ENCODE results near the gene MMP28. TPM values are rescaled to one million over a fixed set of nuclear protein-coding genes. Genes with fewer than 3 reads are reported as not detected.
A peak's percentile ranks its signal among the peaks of the same experiment; 100 is the strongest.

The MMP28 gene
- total and polyA plus RNA-seq, 7 experiments from 2014 or later: 2.9 to 33.1 (median 14.8) TPM; not detected in 1

- Histone ChIP-seq H3K27me3 (ENCODE audit: control insufficient read depth in 2 of 2, insufficient read depth in 2 of 2, low read length in 2 of 2) (no peaks in the 10 kb centered on the region), H3K9me3 (ENCODE audit: control insufficient read depth in 2 of 3, low read length in 3 of 3) (no peaks in the 10 kb centered on the region), H3K27ac (ENCODE audit: low read depth, low read length) (no peak overlapping the region), H3K4me3 (ENCODE audit: low read length) (no peak overlapping the region), H3K4me1 (ENCODE audit: control insufficient read depth in 2 of 2, insufficient read depth in 2 of 2, low read length in 2 of 2) (no peaks in the 10 kb centered on the region), H3K36me3 (ENCODE audit: control insufficient read depth in 2 of 3, insufficient read depth in 3 of 3, low read length in 3 of 3) (no peaks in the 10 kb centered on the region)
- no peak overlapping the region for H3K27ac Mint-ChIP-seq
- H3K27me3 Mint-ChIP-seq: peaks cover 0 to 31% (median 0%) of the 10 kb centered on the region in 5 donors
- intact Hi-C loops (cut with micrococcal nuclease): no loop called here
- no peak for ATAC-seq
- CTCF ChIA-PET: interaction anchor here (1.2 kb wide), 1 partner anchor 11 kb away, joined by 6 read pairs; no protein-coding TSS in a partner anchor
- DNase-seq: no peak
- POLR2A ChIA-PET: interaction anchor here (2.7 kb wide), 1 partner anchor 34 kb away, joined by 6 read pairs; the partner anchor contains the start of gene TAF15
- peaks cover 0 to 7% (median 0%) of the 10 kb centered on the region in 5 donors for H3K36me3 Mint-ChIP-seq
- H3K4me3 Mint-ChIP-seq: no peak overlapping the region
- H3K9me3 Mint-ChIP-seq: no peaks in the 10 kb centered on the region
- H3K4me1 Mint-ChIP-seq: peaks cover 0 to 5% (median 3%) of the 10 kb centered on the region in 7 donors
Measured at GRCh38 chr17:35775039-35775438, 20.4 kb downstream of the MMP28 start.

- Mint-ChIP-seq H3K27me3 (peaks cover 0 to 30% (median 0%) of the 10 kb centered on the region in 5 donors), H3K4me1 (peaks cover 0 to 5% (median 3%) of the 10 kb centered on the region in 7 donors), H3K27ac (peak overlapping the region in 1 of 9 donors; percentile 67), H3K36me3 (peaks cover 0 to 7% (median 0%) of the 10 kb centered on the region in 5 donors), H3K4me3 (no peak overlapping the region), H3K9me3 (no peaks in the 10 kb centered on the region)
- intact Hi-C loops (cut with micrococcal nuclease): no loop called here
- H3K4me1 ChIP-seq (ENCODE audit: control insufficient read depth in 2 of 2, insufficient read depth in 2 of 2, low read length in 2 of 2): no peaks in the 10 kb centered on the region
- ChIA-PET CTCF (no interaction called here), POLR2A (interaction anchor here (2.7 kb wide), 1 partner anchor 34 kb away, joined by 6 read pairs; the partner anchor contains the start of gene TAF15)
- no peaks in the 10 kb centered on the region for H3K36me3 ChIP-seq (ENCODE audit: control insufficient read depth in 2 of 3, insufficient read depth in 3 of 3, low read length in 3 of 3)
- no peak overlapping the region for H3K27ac ChIP-seq (ENCODE audit: low read depth, low read length)
- H3K9me3 ChIP-seq (ENCODE audit: control insufficient read depth in 2 of 3, low read length in 3 of 3): no peaks in the 10 kb centered on the region
- DNase-seq: no peak
- H3K4me3 ChIP-seq (ENCODE audit: low read length): no peak overlapping the region
- no peak for ATAC-seq
- H3K27me3 ChIP-seq (ENCODE audit: control insufficient read depth in 2 of 2, insufficient read depth in 2 of 2, low read length in 2 of 2): no peaks in the 10 kb centered on the region
Measured at GRCh38 chr17:35774499-35774898, 20.9 kb downstream of the MMP28 start.

GRCh38 chr17:35773679-35774425 is 21.6 kb downstream of the MMP28 start:
- peaks cover 0 to 27% (median 0%) of the 10 kb centered on the region in 5 donors for H3K27me3 Mint-ChIP-seq
- no peak overlapping the region for H3K4me3 Mint-ChIP-seq
- no peak for DNase-seq
- H3K4me3 ChIP-seq (ENCODE audit: low read length): no peak overlapping the region
- ChIA-PET POLR2A (no interaction called here), CTCF (no interaction called here)
- H3K9me3 ChIP-seq (ENCODE audit: control insufficient read depth in 2 of 3, low read length in 3 of 3): no peaks in the 10 kb centered on the region
- peaks cover 0 to 5% (median 3%) of the 10 kb centered on the region in 7 donors for H3K4me1 Mint-ChIP-seq
- H3K36me3 Mint-ChIP-seq: peaks cover 0 to 7% (median 0%) of the 10 kb centered on the region in 5 donors
- ATAC-seq: no peak
- no peaks in the 10 kb centered on the region for H3K36me3 ChIP-seq (ENCODE audit: control insufficient read depth in 2 of 3, insufficient read depth in 3 of 3, low read length in 3 of 3)
- no peaks in the 10 kb centered on the region for H3K4me1 ChIP-seq (ENCODE audit: control insufficient read depth in 2 of 2, insufficient read depth in 2 of 2, low read length in 2 of 2)
- peak overlapping the region in 5 of 9 donors; percentile 1 to 82 (median 39) for H3K27ac Mint-ChIP-seq
- H3K9me3 Mint-ChIP-seq: no peaks in the 10 kb centered on the region
- H3K27ac ChIP-seq (ENCODE audit: low read depth, low read length): no peak overlapping the region
- no peaks in the 10 kb centered on the region for H3K27me3 ChIP-seq (ENCODE audit: control insufficient read depth in 2 of 2, insufficient read depth in 2 of 2, low read length in 2 of 2)
- intact Hi-C loops (cut with micrococcal nuclease): no loop called here

GRCh38 chr17:35773129-35773528 is 22.3 kb downstream of the MMP28 start:
- no peaks in the 10 kb centered on the region for H3K4me1 ChIP-seq (ENCODE audit: control insufficient read depth in 2 of 2, insufficient read depth in 2 of 2, low read length in 2 of 2)
- intact Hi-C loops (cut with micrococcal nuclease): no loop called here
- ATAC-seq (no peak), DNase-seq (no peak)
- POLR2A ChIA-PET: no interaction called here
- no peak overlapping the region for H3K4me3 ChIP-seq (ENCODE audit: low read length)
- no peaks in the 10 kb centered on the region for H3K9me3 ChIP-seq (ENCODE audit: control insufficient read depth in 2 of 3, low read length in 3 of 3)
- no peaks in the 10 kb centered on the region for H3K36me3 ChIP-seq (ENCODE audit: control insufficient read depth in 2 of 3, insufficient read depth in 3 of 3, low read length in 3 of 3)
- H3K27ac Mint-ChIP-seq: no peak overlapping the region
- H3K27me3 ChIP-seq (ENCODE audit: control insufficient read depth in 2 of 2, insufficient read depth in 2 of 2, low read length in 2 of 2): no peaks in the 10 kb centered on the region
- H3K36me3 Mint-ChIP-seq: peaks cover 0 to 7% (median 0%) of the 10 kb centered on the region in 5 donors
- H3K27ac ChIP-seq (ENCODE audit: low read depth, low read length): no peak overlapping the region
- CTCF ChIA-PET: no interaction called here
- no peaks in the 10 kb centered on the region for H3K9me3 Mint-ChIP-seq
- H3K4me1 Mint-ChIP-seq: peaks cover 0 to 5% (median 3%) of the 10 kb centered on the region in 7 donors
- H3K4me3 Mint-ChIP-seq: no peak overlapping the region
- peaks cover 0 to 24% (median 0%) of the 10 kb centered on the region in 5 donors for H3K27me3 Mint-ChIP-seq

GRCh38 chr17:35769895-35770486 is 25.4 kb downstream of the MMP28 start:
- no peak overlapping the region for H3K4me3 Mint-ChIP-seq
- H3K27me3 Mint-ChIP-seq: peaks cover 0 to 28% (median 0%) of the 10 kb centered on the region in 5 donors
- H3K9me3 ChIP-seq (ENCODE audit: control insufficient read depth in 2 of 3, low read length in 3 of 3): no peaks in the 10 kb centered on the region
- ATAC-seq (no peak), DNase-seq (no peak)
- H3K27ac ChIP-seq (ENCODE audit: low read depth, low read length): no peak overlapping the region
- intact Hi-C loops (cut with micrococcal nuclease): no loop called here
- H3K4me3 ChIP-seq (ENCODE audit: low read length): no peak overlapping the region
- peaks cover 0 to 8% (median 4%) of the 10 kb centered on the region in 7 donors for H3K4me1 Mint-ChIP-seq
- no peaks in the 10 kb centered on the region for H3K36me3 Mint-ChIP-seq
- H3K27me3 ChIP-seq (ENCODE audit: control insufficient read depth in 2 of 2, insufficient read depth in 2 of 2, low read length in 2 of 2): no peaks in the 10 kb centered on the region
- H3K36me3 ChIP-seq (ENCODE audit: control insufficient read depth in 2 of 3, insufficient read depth in 3 of 3, low read length in 3 of 3): no peaks in the 10 kb centered on the region
- H3K27ac Mint-ChIP-seq: peak overlapping the region in 1 of 9 donors; percentile 41
- no peaks in the 10 kb centered on the region for H3K9me3 Mint-ChIP-seq
- peaks cover 0 to 3% of the 10 kb centered on the region in 2 donors for H3K4me1 ChIP-seq (ENCODE audit: control insufficient read depth in 2 of 2, insufficient read depth in 2 of 2, low read length in 2 of 2)
- ChIA-PET CTCF (interaction anchor here (0.7 to 13.0 kb wide), 2 partner anchors 38 to 81 kb away, joined by 3 to 222 read pairs; partner anchors contain the start of gene TAF15), POLR2A (interaction anchor here (0.9 kb wide), 1 partner anchor 30 kb away, joined by 3 read pairs; no protein-coding TSS in a partner anchor)

- H3K4me3 Mint-ChIP-seq: no peak overlapping the region
- Histone ChIP-seq H3K9me3 (ENCODE audit: control insufficient read depth in 2 of 3, low read length in 3 of 3) (no peaks in the 10 kb centered on the region), H3K27ac (ENCODE audit: low read depth, low read length) (no peak overlapping the region), H3K36me3 (ENCODE audit: control insufficient read depth in 2 of 3, insufficient read depth in 3 of 3, low read length in 3 of 3) (no peaks in the 10 kb centered on the region), H3K4me3 (ENCODE audit: low read length) (no peak overlapping the region), H3K27me3 (ENCODE audit: control insufficient read depth in 2 of 2, insufficient read depth in 2 of 2, low read length in 2 of 2) (no peaks in the 10 kb centered on the region), H3K4me1 (ENCODE audit: control insufficient read depth in 2 of 2, insufficient read depth in 2 of 2, low read length in 2 of 2) (peaks cover 0 to 9% of the 10 kb centered on the region in 2 donors)
- no peaks in the 10 kb centered on the region for H3K9me3 Mint-ChIP-seq
- H3K27ac Mint-ChIP-seq: no peak overlapping the region
- intact Hi-C loops (cut with micrococcal nuclease): no loop called here
- H3K27me3 Mint-ChIP-seq: peaks cover 0 to 28% (median 0%) of the 10 kb centered on the region in 5 donors
- CTCF ChIA-PET: interaction anchor here (0.5 to 13.0 kb wide), 3 partner anchors 39 to 1593 kb away, joined by 3 to 222 read pairs (median 3); partner anchors contain the start of gene TAF15
- DNase-seq (no peak), ATAC-seq (no peak)
- POLR2A ChIA-PET: interaction anchor here (0.9 to 1.1 kb wide), 2 partner anchors 39 to 41 kb away, joined by 3 to 4 read pairs; partner anchors contain the start of gene TAF15
- H3K36me3 Mint-ChIP-seq: no peaks in the 10 kb centered on the region
- peaks cover 0 to 13% (median 10%) of the 10 kb centered on the region in 7 donors for H3K4me1 Mint-ChIP-seq
Measured at GRCh38 chr17:35768797-35769196, 26.6 kb downstream of the MMP28 start.

Data from naive thymus-derived CD4-positive, alpha-beta T cell (primary cell).